Epithelial cell of proximal tubule (primary cell): Measurements from ENCODE around the gene SRD5A1. TPM values are rescaled to one million over a fixed set of nuclear protein-coding genes. Genes with fewer than 3 reads are reported as not detected.

Source experiments
- DNase-seq: peaks from one replicate; pipeline ENCODE4 v3.0.0-alpha.2; 2011; ENCODE audit warnings: low read depth
- H3K4me3 ChIP-seq: 2 replicates; pipeline ENCODE4 v1.5.1; 2011; ENCODE audit warnings: low read depth, mild to moderate bottlenecking, low read length
- CTCF ChIP-seq: conservative IDR thresholded peaks from 2 replicates; pipeline ENCODE4 v1.5.1; 2012; ENCODE audit warnings: low read depth, mild to moderate bottlenecking, low read length
- total RNA-seq: library from RNA; depleted of rRNA; stranded (reverse); fragments of >200 nt; gene quantifications from 2 replicates; pipeline ENCODE4 v1.2.3, GENCODE V29; 2015

The SRD5A1 gene
- total RNA-seq, 1 donor from 2014 or later: 21.4 TPM

GRCh38 chr5:6611334-6612256, 21.6 kb upstream of the SRD5A1 start:
- TF ChIP-seq CTCF: no peak
- DNase-seq: no peak
- no peak overlapping the region for H3K4me3 ChIP-seq

- H3K4me3 ChIP-seq: no peak overlapping the region
- no peak for DNase-seq
- no peak for TF ChIP-seq CTCF
Measured at GRCh38 chr5:6615034-6615815, 18.0 kb upstream of the SRD5A1 start.

GRCh38 chr5:6616632-6617031, 16.6 kb upstream of the SRD5A1 start:
- TF ChIP-seq CTCF: no peak
- no peak overlapping the region for H3K4me3 ChIP-seq
- no peak for DNase-seq

GRCh38 chr5:6623228-6623627, 10.0 kb upstream of the SRD5A1 start:
- TF ChIP-seq CTCF: no peak
- H3K4me3 ChIP-seq: no peak overlapping the region
- DNase-seq: no peak

GRCh38 chr5:6623941-6624340, 9.3 kb upstream of the SRD5A1 start:
- DNase-seq: no peak
- H3K4me3 ChIP-seq: no peak overlapping the region
- no peak for TF ChIP-seq CTCF

- H3K4me3 ChIP-seq: no peak overlapping the region
- no peak for DNase-seq
- TF ChIP-seq CTCF: no peak
Measured at GRCh38 chr5:6626508-6626907, 6.7 kb upstream of the SRD5A1 start.
